GM23338 (cell line): Measurements from ENCODE around the gene FOXJ3. TPM values are rescaled to one million over a fixed set of nuclear protein-coding genes. Genes with fewer than 3 reads are reported as not detected.

Experiments used
- ATAC-seq: fragments of 200-7000 bp; cut with Tn5 transposase; 3 replicates; pipeline ENCODE4 v1.9.1; 2020
- DNase-seq: peaks from one replicate; pipeline ENCODE4 v3.0.0-alpha.2; 2015; ENCODE audit warnings: low spot score
- H2AFZ ChIP-seq: fragments of 200-600 bp; sonication (generic); 2 replicates; pipeline ENCODE4 v1.8.0; 2016; ENCODE audit warnings: antibody characterized with exemption, mild to moderate bottlenecking, moderate library complexity
- H3F3A ChIP-seq: fragments of 200-600 bp; sonication (generic); replicated peaks from 2 replicates; pipeline ENCODE4 v1.8.0; 2017; ENCODE audit warnings: antibody characterized with exemption, mixed run types, low read depth
- H3K27ac ChIP-seq: fragments of 200-600 bp; sonication (generic); 2 replicates; pipeline ENCODE4 v1.6.1; 2016; ENCODE audit warnings: low read depth
- H3K27me3 ChIP-seq: fragments of 200-600 bp; sonication (generic); 2 replicates; pipeline ENCODE4 v1.8.0; 2016; ENCODE audit warnings: mild to moderate bottlenecking, mixed run types, moderate library complexity; ENCODE audit not compliant: insufficient read depth
- H3K36me3 ChIP-seq: fragments of 200-600 bp; sonication (generic); 2 replicates; pipeline ENCODE4 v1.8.0; 2016; ENCODE audit warnings: mild to moderate bottlenecking; ENCODE audit not compliant: insufficient read depth
- H3K4me1 ChIP-seq: fragments of 200-600 bp; sonication (generic); 2 replicates; pipeline ENCODE4 v1.8.0; 2016; ENCODE audit warnings: mild to moderate bottlenecking, moderate library complexity; ENCODE audit not compliant: insufficient read depth
- H3K4me2 ChIP-seq: fragments of 200-600 bp; sonication (generic); 2 replicates; pipeline ENCODE4 v1.7.1; 2017; ENCODE audit warnings: mixed run types
- H3K4me3 ChIP-seq: fragments of 200-600 bp; sonication (generic); 2 replicates; pipeline ENCODE4 v1.6.1; 2016; ENCODE audit warnings: mixed run types
- H3K79me2 ChIP-seq: fragments of 200-600 bp; sonication (generic); replicated peaks from 2 replicates; pipeline ENCODE4 v1.8.0; 2017; ENCODE audit warnings: mild to moderate bottlenecking; ENCODE audit not compliant: insufficient read depth
- H3K9me2 ChIP-seq: fragments of 200-600 bp; sonication (generic); 2 replicates; pipeline ENCODE4 v1.8.0; 2017; ENCODE audit not compliant: insufficient read depth
- H4K20me1 ChIP-seq: fragments of 200-600 bp; sonication (generic); replicated peaks from 2 replicates; pipeline ENCODE4 v1.8.0; 2017; ENCODE audit warnings: mild to moderate bottlenecking; ENCODE audit not compliant: insufficient read depth
- H3K27ac Mint-ChIP-seq: 2 replicates; pipeline ENCODE4 v1.8.0; 2020; ENCODE audit warnings: inconsistent platforms, mild to moderate bottlenecking, moderate library complexity, mixed read lengths
- H3K27me3 Mint-ChIP-seq: 3 replicates; pipeline ENCODE4 v1.8.0; 2022; ENCODE audit warnings: low read depth, mild to moderate bottlenecking, moderate library complexity, mixed read lengths, inconsistent platforms; ENCODE audit not compliant: insufficient read depth, poor library complexity
- H3K36me3 Mint-ChIP-seq: 3 replicates; pipeline ENCODE4 v1.8.0; 2021; ENCODE audit warnings: low read depth, mild to moderate bottlenecking, inconsistent platforms, moderate library complexity, mixed read lengths
- H3K4me1 Mint-ChIP-seq: 3 replicates; pipeline ENCODE4 v1.8.0; 2020; ENCODE audit warnings: mild to moderate bottlenecking, inconsistent platforms, mixed read lengths
- H3K4me3 Mint-ChIP-seq: 3 replicates; pipeline ENCODE4 v1.8.0; 2021; ENCODE audit warnings: moderate library complexity, mild to moderate bottlenecking, inconsistent platforms, mixed read lengths
- H3K9me3 Mint-ChIP-seq: 3 replicates; pipeline ENCODE4 v1.8.0; 2020; ENCODE audit warnings: moderate library complexity, mild to moderate bottlenecking, inconsistent platforms, mixed read lengths
- ETS1 ChIP-seq: IDR thresholded peaks from 2 replicates; pipeline ENCODE4 v1.6.1; 2016; ENCODE audit warnings: antibody characterized with exemption
- EZH2phosphoT487 ChIP-seq: fragments of 200-600 bp; sonication (generic); IDR thresholded peaks from one replicate; pipeline ENCODE4 v1.8.1; 2018; ENCODE audit warnings: antibody characterized with exemption; ENCODE audit not compliant: unreplicated experiment
- REST ChIP-seq: IDR thresholded peaks from one replicate; pipeline ENCODE4 v1.6.1; 2018; ENCODE audit warnings: antibody characterized with exemption; ENCODE audit not compliant: unreplicated experiment
- ZNF114 ChIP-seq: fragments of 250-450 bp; sonication (Bioruptor Pico); IDR thresholded peaks from 2 replicates; pipeline ENCODE4 v1.5.0; 2020; ENCODE audit warnings: mild to moderate bottlenecking, moderate library complexity
- ZNF331 ChIP-seq: fragments of 250-450 bp; sonication (Bioruptor Pico); IDR thresholded peaks from 2 replicates; pipeline ENCODE4 v1.5.0; 2020; ENCODE audit warnings: low read depth, mild to moderate bottlenecking, moderate library complexity
- ZNF462 ChIP-seq: fragments of 250-450 bp; sonication (Bioruptor Pico); IDR thresholded peaks from 2 replicates; pipeline ENCODE4 v1.5.0; 2020; ENCODE audit warnings: mild to moderate bottlenecking, moderate library complexity
- polyA plus RNA-seq: library from polyadenylated mRNA; unstranded; fragments of >200 nt; fragmentation: Nextera tagmentation; extraction: Ambion mirVana; gene quantifications from 2 replicates; pipeline ENCODE4 v1.2.1, GENCODE V29; 2016
- total RNA-seq: library from RNA; depleted of rRNA; stranded (reverse); fragments of >200 nt; shearing (Covaris generic); gene quantifications from 2 replicates; pipeline ENCODE4 v1.2.3, GENCODE V29; 2014

The FOXJ3 gene
- total and polyA plus RNA-seq, 2 experiments from 2014 or later: 36.6 to 53.3 TPM

GRCh38 chr1:42206164-42206563 is 128.9 kb downstream of the FOXJ3 start (continued):
- TF ChIP-seq REST: no peak

GRCh38 chr1:42201986-42202385 is 133.0 kb downstream of the FOXJ3 start:
- Histone ChIP-seq H2AFZ (no peak overlapping the region), H3K4me2 (no peak overlapping the region), H3K4me1 (no peaks in the 10 kb centered on the region), H3K9me2 (no peaks in the 10 kb centered on the region), H3K4me3 (no peak overlapping the region), H3F3A (no peaks in the 10 kb centered on the region), H4K20me1 (peaks cover 4% of the 10 kb centered on the region; the same call in 1 of the 2 replicates), H3K27me3 (no peaks in the 10 kb centered on the region), H3K79me2 (peaks cover 29% of the 10 kb centered on the region), H3K27ac (no peak overlapping the region), H3K36me3 (no peaks in the 10 kb centered on the region; the same call in 1 of the 2 replicates)
- H3K4me1 Mint-ChIP-seq: no peaks in the 10 kb centered on the region
- H3K4me3 Mint-ChIP-seq: no peak overlapping the region
- H3K27me3 Mint-ChIP-seq: peaks cover 4% of the 10 kb centered on the region
- H3K27ac Mint-ChIP-seq: no peak overlapping the region
- DNase-seq: no peak
- H3K9me3 Mint-ChIP-seq: no peaks in the 10 kb centered on the region
- peaks cover 31% of the 10 kb centered on the region; the same call in 2 of the 3 replicates for H3K36me3 Mint-ChIP-seq
- TF ChIP-seq ETS1: no peak
- no peak for ATAC-seq

GRCh38 chr1:42198251-42198650 is 136.8 kb downstream of the FOXJ3 start:
- DNase-seq (no peak), ATAC-seq (no peak)
- H3K27ac ChIP-seq: no peak overlapping the region
- no peaks in the 10 kb centered on the region for H3K9me2 ChIP-seq
- no peaks in the 10 kb centered on the region for H3K4me1 ChIP-seq
- H3K79me2 ChIP-seq: 0 out of 2 replicates have a peak, but pooled peaks cover 9% of the 10 kb centered on the region
- no peaks in the 10 kb centered on the region for H3K4me1 Mint-ChIP-seq
- H3K9me3 Mint-ChIP-seq: no peaks in the 10 kb centered on the region
- no peak overlapping the region for H2AFZ ChIP-seq
- H3K27me3 Mint-ChIP-seq: peaks cover 4% of the 10 kb centered on the region
- H3K4me2 ChIP-seq: no peak overlapping the region
- H3K27me3 ChIP-seq: no peaks in the 10 kb centered on the region
- H4K20me1 ChIP-seq: no peaks in the 10 kb centered on the region; the same call in 1 of the 2 replicates
- no peak overlapping the region for H3K4me3 ChIP-seq
- no peak overlapping the region for H3K4me3 Mint-ChIP-seq
- H3K36me3 Mint-ChIP-seq: peaks cover 23% of the 10 kb centered on the region; the same call in 2 of the 3 replicates
- H3K27ac Mint-ChIP-seq: no peak overlapping the region
- H3F3A ChIP-seq: no peaks in the 10 kb centered on the region
- peaks cover 12% of the 10 kb centered on the region; the same call in 1 of the 2 replicates for H3K36me3 ChIP-seq
- TF ChIP-seq ZNF331 (CRISPR knock-in tag): no peak
- TF ChIP-seq EZH2phosphoT487: no peak
- no peak for TF ChIP-seq ZNF462
- no peak for TF ChIP-seq ZNF114 (CRISPR knock-in tag)
